Stimulated activated CD4-positive, alpha-beta T cell treated with anti-CD3 and anti-CD28 coated beads, Interleukin-4, amount 100 ng/mL, for 48 hours (primary cell): ENCODE results near the gene CAD.
A peak's percentile ranks its signal among the peaks of the same experiment; 100 is the strongest.

ENCODE experiments used
- DNase-seq, 2 donors: peaks; one replicate each; pipeline ENCODE4 v3.0.0-alpha.2; 2020; ENCODE audit warnings: low read depth in 2 of 2

CAD gene

DNA sequence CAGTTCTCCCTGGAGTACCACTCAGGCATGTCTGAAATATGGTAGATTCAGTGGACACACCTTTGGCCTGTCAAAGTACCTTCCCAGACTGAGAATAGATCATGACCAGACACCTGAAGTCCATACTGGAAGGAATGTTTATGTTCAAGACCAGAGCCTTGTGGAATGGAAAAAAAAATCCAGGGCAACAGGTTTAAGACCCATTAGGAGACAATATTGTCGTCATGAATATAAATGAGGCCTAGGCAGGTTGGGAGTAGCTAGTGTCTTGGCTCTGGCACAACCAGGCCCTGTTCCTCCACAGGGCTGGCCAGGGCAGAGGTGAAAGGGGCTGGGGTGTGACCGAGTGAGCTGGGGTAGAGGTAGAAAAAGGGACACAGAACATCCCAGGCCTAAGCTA lies 18.5 kb upstream of the CAD start:
- DNase-seq = no peak

GRCh38 chr2:27199241-27199640 lies 17.9 kb upstream of the CAD start:
- no peak for DNase-seq

GRCh38 chr2:27201675-27202074 lies 15.5 kb upstream of the CAD start:
- DNase-seq = no peak

DNA sequence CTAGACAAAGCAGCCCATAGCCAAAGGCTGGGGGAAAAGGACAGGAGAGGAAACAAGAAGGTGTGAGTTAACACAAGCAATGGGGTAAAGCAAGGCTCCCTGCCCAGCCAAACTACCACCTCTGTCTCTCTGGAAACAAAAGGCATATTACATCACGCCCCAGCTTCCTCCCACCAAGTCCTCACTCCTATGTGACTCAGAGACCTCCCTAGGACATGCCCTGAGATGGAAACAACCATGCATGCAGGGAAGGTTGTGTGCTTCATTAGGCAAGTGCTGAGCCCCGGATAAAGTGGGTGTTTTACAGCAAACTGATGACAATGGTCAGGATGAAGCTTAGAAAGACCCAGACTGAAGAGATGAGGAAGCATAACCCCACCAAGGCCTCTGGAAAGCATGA lies 14.3 kb upstream of the CAD start:
- DNase-seq = no peak

- no peak for DNase-seq
These were observed 13.4 kb upstream of the CAD start for GRCh38 chr2:27203741-27204140.

GRCh38 chr2:27204566-27204965 lies 12.6 kb upstream of the CAD start:
- no peak for DNase-seq

DNA sequence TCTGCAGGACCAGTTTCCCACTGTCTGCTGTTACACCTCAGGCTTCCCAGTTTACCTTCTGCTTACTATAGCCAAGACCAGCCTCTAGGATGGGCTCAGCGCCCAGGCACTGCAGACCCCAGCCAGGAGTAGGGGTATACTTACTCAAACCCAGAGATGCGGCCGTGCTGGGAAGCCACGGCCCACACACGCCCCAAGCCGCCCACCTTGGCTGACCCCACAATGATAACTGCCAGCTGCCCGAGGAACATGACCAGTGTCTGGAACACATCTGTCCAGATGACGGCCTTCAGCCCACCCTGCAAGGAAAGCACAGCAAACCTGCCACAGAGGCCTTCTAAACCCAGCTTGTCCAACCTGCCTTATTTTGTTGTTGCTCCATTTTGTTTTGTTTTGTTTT lies 12.0 kb upstream of the CAD start:
- no peak for DNase-seq

GRCh38 chr2:27206346-27206745 lies 10.8 kb upstream of the CAD start:
- no peak for DNase-seq

- DNase-seq = no peak
These were observed 8.6 kb upstream of the CAD start for GRCh38 chr2:27208486-27209050.

GRCh38 chr2:27209621-27210401 lies 7.4 kb upstream of the CAD start:
- no peak for DNase-seq

DNA sequence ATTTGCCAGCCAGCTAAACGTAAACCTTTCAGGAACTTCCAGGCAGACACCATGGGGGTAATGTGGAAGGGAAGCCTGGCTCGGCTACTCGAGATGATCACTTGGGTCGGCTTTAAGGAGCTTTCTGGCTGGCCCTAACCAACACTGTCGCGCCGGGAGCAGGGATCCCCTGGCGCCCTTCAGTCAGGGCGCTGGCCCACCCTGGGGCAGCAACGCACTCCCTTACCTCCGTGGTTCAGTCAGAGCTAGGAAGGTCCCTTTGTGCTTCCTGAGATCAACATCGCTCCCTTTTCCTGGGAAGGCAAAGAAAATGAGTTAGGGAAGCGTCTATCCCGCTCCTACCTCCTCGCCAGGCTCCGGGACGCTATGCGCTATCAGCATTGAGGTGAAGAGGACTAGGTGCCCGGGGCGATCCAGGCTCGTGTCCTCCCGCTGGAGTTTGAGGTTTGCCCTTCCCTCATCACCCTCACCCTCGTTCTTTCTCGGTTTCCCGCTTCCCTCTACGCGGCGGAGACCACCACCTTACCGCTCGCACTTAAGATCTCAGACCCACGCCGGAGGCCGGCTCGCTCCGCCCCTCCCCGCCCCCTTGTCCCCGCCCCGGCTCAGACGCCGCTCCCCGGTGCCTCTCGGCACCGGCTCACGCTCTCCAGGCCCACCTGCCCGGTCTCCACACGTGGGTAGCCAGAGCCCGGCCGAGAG lies 5.8 kb upstream of the CAD start:
- no peak for DNase-seq

GRCh38 chr2:27211943-27212625 lies 5.1 kb upstream of the CAD start, which contains the start of the genes ATRAID and SLC5A6:
TSS of gene ATRAID (plus strand) at chr2:27212041. CDS start at chr2:27212369, 328 bp downstream.
TSS of gene SLC5A6 (minus strand) at chr2:27212268. CDS start at chr2:27207650, 4,618 bp downstream.
- peak; percentile 80 to 85 for DNase-seq

DNA sequence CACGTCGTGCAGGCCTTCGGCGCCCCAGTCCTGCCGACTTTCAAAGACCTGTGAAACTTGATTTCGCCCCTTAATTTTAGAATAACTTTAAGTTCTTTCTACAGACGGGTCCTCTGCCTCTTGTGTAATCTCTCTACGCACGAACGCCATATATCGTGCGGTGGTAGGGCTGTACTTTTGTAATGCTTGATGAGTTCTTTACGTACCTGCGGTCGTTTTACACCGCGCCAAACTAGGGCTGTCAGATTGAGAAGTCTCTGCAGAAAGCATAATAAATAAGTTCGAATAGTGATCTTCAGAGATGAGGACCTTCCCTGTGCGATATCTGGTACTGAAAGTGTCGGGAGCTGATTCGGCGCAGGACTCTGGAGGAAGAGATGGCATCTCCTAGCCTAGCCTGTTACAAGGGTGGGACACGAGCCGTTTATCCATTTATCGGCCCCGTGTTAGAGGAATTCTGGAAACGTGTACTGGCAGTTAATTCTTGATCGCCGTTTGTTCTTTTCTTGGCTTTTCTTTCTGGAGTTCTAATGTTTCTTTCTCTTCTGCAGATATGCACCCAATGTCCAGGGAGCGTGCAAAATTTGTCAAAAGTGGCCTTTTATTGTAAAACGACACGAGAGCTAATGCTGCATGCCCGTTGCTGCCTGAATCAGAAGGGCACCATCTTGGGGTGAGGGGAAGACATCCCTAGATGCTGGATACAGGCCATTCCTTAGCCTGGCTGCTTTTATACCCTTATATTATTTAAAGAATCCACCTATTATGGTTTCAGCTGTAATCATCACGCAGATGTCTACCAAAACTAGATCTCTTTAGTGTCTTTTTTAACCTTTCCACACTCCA lies 4.3 kb upstream of the CAD start:
- peak in 1 of 2 donors; percentile 24 for DNase-seq

GRCh38 chr2:27214941-27215340 lies 2.2 kb upstream of the CAD start:
- DNase-seq = no peak

DNA sequence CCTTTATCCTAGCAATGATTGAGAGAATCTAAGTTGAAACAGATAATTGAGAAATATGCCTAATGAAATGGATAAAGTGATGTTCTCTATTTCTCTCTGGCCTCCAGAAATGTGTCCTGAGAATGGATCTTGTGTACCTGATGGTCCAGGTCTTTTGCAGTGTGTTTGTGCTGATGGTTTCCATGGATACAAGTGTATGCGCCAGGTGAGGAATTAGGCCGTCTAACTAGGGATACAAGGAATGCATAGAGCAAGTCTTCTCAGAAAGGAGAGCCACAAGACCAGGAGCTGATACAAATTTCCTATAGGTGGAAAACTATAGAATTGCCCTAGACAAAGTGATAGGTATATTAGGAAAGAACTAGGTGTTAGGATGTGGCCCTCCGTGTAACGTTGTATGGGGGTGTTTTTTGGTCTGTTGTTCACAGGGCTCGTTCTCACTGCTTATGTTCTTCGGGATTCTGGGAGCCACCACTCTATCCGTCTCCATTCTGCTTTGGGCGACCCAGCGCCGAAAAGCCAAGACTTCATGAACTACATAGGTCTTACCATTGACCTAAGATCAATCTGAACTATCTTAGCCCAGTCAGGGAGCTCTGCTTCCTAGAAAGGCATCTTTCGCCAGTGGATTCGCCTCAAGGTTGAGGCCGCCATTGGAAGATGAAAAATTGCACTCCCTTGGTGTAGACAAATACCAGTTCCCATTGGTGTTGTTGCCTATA lies 592 bp upstream of the CAD start:
- no peak for DNase-seq

DNA sequence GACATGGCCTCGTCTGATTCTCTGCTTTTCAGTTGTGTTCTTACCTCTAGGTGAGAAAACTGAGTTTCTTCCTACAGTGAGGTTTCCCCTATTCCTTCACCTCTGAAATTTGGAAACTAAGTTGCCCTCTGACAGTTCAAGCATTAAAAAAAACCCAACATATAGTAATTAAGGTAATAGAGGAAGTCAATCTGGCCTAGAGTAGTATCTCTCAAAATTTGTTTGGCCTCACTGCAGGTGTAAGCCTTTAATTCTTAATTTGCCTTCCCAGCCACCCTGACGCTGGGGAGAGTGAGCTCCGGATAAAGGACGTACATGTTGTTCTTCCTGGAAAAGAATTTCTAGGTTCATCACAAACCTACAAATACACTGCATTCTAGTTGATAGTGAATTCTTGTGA lies 1.4 kb downstream of the CAD start:
- DNase-seq = no peak

GRCh38 chr2:27219091-27219490 lies 1.9 kb downstream of the CAD start:
- no peak for DNase-seq

DNA sequence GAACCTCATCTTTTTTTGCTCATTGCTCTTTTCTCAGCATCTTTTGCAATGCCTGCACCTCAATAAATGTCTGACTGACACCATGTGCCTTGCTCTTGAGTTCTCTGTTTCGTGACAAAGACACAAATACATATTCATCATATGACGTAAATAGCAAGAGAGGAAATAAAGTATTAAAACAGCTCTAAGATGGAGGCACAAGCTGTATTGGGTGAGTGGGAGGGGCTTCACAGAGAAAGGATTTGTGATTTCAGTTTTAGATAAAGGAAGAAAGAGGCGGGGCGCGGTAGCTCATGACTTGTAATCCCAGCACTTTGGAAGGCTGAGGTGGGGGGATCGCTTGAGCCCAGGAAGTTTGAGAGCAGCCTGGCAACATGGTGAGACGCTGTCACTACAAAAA lies 2.9 kb downstream of the CAD start:
- no peak for DNase-seq

DNA sequence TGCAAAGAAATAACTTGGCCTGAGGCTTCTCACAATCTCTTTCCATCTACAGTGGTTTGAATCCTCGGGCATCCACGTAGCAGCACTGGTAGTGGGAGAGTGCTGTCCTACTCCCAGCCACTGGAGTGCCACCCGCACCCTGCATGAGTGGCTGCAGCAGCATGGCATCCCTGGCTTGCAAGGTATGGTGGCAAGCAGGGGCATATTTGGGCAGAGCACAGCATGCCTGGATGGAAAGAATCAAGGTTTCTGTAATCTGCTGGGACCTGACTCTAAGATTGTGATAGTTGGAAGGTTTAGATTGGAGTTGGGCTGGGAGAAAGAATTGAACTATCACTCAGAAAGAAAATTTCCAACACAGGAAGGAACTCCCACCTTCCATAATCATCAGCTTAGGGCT lies 4.0 kb downstream of the CAD start:
- no peak for DNase-seq

- no peak for DNase-seq
These were observed 5.2 kb downstream of the CAD start for GRCh38 chr2:27222407-27222806.

DNA sequence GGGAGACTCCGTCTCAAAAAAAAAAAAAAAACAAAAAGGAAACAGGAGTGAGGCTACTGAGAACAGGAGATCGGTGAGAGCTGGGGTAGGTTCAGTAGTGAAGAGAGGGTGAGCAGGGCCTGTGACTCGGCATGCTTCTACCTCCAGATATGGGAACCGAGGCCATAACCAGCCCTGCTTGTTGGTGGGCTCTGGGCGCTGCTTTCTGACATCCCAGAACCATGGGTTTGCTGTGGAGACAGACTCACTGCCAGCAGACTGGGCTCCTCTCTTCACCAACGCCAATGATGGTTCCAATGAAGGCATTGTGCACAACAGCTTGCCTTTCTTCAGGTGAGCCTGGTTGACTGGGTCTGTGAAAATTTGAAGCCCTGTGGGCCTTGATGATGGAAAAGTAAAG lies 6.2 kb downstream of the CAD start:
- DNase-seq = no peak
